Measurements from ENCODE around the gene RDX.
A peak's percentile ranks its signal among the peaks of the same experiment; 100 is the strongest.
"Not testable (repeated sequence)": the region's sequence is repeated elsewhere in the genome, so short reads cannot be mapped to it uniquely, and the experiment has no call there.

The RDX gene

GRCh38 chr11:110296226-110297075, at the start of gene RDX:
TSS of gene RDX (minus strand) at chr11:110296614. CDS start at chr11:110279692, 16,922 bp downstream.
- peak; percentile 68 for DNase-seq (ENCODE audit: low spot score)

GRCh38 chr11:110345743-110346142, 49.3 kb upstream of the RDX start:
- DNase-seq (ENCODE audit: low spot score), result no peak

- DNase-seq (ENCODE audit: low spot score), result no peak
Measured at GRCh38 chr11:110340436-110340835, 44.0 kb upstream of the RDX start.

GRCh38 chr11:110339456-110340250, 43.2 kb upstream of the RDX start:
- no peak for DNase-seq (ENCODE audit: low spot score)

GRCh38 chr11:110338684-110339083, 42.3 kb upstream of the RDX start:
- no peak for DNase-seq (ENCODE audit: low spot score)

GRCh38 chr11:110337570-110338193, 41.3 kb upstream of the RDX start:
- DNase-seq (ENCODE audit: low spot score), result no peak

GRCh38 chr11:110336054-110336453, 39.6 kb upstream of the RDX start:
- no peak for DNase-seq (ENCODE audit: low spot score)

GRCh38 chr11:110335358-110335757, 38.9 kb upstream of the RDX start:
- DNase-seq (ENCODE audit: low spot score), result no peak

- no peak for DNase-seq (ENCODE audit: low spot score)
Measured at GRCh38 chr11:110331626-110332025, 35.2 kb upstream of the RDX start.

GRCh38 chr11:110329445-110329844, 33.0 kb upstream of the RDX start:
- DNase-seq (ENCODE audit: low spot score), result no peak

- DNase-seq (ENCODE audit: low spot score), result no peak
Measured at GRCh38 chr11:110327508-110327907, 31.1 kb upstream of the RDX start.

- DNase-seq (ENCODE audit: low spot score), result peak; percentile 53
Measured at GRCh38 chr11:110323786-110324185, 27.4 kb upstream of the RDX start.

- DNase-seq (ENCODE audit: low spot score), result no peak
Measured at GRCh38 chr11:110319501-110319900, 23.1 kb upstream of the RDX start.

GRCh38 chr11:110318638-110319404, 22.4 kb upstream of the RDX start:
- no peak for DNase-seq (ENCODE audit: low spot score)

- peak; percentile 95 for DNase-seq (ENCODE audit: low spot score)
Measured at GRCh38 chr11:110317516-110317932, 21.1 kb upstream of the RDX start.

- DNase-seq (ENCODE audit: low spot score), result no peak
Measured at GRCh38 chr11:110314366-110315095, 18.1 kb upstream of the RDX start.

GRCh38 chr11:110312670-110313069, 16.3 kb upstream of the RDX start:
- DNase-seq (ENCODE audit: low spot score), result no peak

GRCh38 chr11:110311783-110312579, 15.6 kb upstream of the RDX start:
- no peak for DNase-seq (ENCODE audit: low spot score)

GRCh38 chr11:110308071-110308470, 11.7 kb upstream of the RDX start:
- DNase-seq (ENCODE audit: low spot score), result no peak

- not testable (repeated sequence) for DNase-seq (ENCODE audit: low spot score)
Measured at GRCh38 chr11:110306019-110306388, 9.6 kb upstream of the RDX start.

All from pons (tissue), 1 donor.